Stimulated activated CD4-positive, alpha-beta T cell treated with anti-CD3 and anti-CD28 coated beads, Interleukin-2, amount 100 ng/mL, for 24 hours (primary cell): Measurements from ENCODE around the gene FYN.
A peak's percentile ranks its signal among the peaks of the same experiment; 100 is the strongest.

ENCODE experiments used
- DNase-seq, 2 donors: peaks; one replicate each; pipeline ENCODE4 v3.0.0-alpha.2; 2020

Gene FYN

DNA sequence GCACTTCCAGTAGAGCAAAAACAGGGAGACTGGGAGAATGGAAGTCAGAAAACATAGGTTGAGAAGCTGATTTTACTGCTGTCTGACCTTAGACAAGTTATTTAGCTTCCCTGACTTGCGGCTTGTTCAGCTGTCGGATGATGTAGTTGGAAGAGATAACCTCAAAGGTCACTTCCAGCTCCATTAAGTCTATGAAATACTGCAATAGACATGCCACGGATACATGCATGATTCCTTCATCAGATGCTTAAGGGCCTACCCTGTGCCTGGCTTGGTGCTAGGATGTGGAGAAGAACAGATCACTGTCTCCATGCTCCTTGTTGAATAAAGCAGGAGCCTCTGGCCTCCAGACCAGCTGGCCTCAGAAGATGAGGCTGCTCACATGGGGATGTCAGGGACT is 43.7 kb downstream of the FYN start:
- DNase-seq, result no peak

DNA sequence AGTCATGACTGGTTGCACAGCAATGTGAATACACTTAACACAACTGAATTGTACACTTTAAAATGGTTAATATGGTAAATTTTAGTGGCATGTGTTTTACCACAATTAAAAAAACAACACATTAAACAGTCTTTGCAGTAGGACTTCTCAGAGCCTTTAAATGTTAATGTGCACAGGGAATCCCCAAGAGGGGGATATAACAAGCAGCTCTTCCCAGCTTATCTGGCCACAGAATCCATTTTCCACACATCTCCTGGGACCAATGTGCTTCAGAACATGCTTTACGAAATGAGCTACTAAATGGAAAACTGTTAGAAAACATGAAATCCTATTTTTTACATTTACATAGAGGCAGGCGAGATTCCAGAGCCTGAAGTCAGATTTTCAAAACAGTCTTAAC is 44.4 kb downstream of the FYN start:
- DNase-seq, result no peak

GRCh38 chr6:111825439-111826086 is 47.7 kb downstream of the FYN start:
- DNase-seq, result no peak

DNA sequence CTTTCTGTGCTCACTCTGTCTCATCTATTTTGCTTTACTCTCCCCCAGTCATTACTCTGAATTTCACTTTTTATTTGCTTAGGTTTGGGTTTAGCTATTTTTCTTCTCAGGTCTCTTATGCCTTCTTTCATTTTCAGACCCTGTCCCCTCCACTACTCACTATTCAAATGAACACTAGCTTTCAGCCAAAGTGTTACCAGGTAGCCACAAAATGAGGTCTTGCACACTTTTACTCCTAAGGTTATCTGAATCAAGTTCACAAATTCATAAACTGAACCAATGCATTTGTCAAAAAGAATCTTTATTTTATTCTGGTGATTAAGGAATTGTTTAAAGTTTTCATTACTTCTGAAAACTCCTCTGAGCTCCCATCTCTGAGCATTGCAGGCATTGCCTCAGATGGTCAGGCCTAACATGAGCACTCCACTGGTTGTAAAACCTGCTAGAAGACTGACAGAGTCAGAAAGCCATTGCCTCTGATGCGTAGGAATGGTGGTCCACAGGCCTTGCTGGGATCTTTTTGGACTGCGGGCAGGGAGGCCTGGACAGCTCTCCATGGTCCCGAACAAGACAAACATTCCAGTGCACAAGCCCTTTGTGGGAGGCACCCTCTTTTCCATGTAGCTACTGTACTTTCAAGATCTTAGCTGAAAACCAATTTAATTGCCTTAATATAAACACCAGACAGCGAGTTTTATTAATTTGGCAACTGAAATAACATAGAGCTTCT is 48.5 kb downstream of the FYN start:
- DNase-seq, result no peak

- no peak for DNase-seq
These were observed 49.2 kb downstream of the FYN start for GRCh38 chr6:111823831-111824607.

- no peak for DNase-seq
These were observed 50.2 kb downstream of the FYN start for GRCh38 chr6:111823012-111823411.

DNA sequence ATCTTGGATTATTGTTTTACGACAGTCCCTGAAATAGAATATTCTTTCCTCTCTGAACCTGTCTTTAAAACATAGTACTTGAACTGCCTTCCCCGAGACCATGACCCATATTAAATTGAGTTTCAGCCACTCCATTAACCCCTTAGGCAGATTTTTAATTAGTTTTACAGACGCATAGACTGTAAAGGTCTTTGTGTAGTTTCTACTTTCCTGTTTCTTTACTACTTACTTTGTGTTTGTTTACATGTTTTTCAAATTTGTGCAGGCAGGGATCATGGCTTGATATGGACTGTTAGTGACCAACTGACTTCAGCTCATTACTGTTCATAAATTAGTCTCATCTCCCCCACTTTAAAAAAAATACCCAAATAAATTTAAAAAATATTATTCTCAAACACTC is 53.8 kb downstream of the FYN start:
- no peak for DNase-seq

DNA sequence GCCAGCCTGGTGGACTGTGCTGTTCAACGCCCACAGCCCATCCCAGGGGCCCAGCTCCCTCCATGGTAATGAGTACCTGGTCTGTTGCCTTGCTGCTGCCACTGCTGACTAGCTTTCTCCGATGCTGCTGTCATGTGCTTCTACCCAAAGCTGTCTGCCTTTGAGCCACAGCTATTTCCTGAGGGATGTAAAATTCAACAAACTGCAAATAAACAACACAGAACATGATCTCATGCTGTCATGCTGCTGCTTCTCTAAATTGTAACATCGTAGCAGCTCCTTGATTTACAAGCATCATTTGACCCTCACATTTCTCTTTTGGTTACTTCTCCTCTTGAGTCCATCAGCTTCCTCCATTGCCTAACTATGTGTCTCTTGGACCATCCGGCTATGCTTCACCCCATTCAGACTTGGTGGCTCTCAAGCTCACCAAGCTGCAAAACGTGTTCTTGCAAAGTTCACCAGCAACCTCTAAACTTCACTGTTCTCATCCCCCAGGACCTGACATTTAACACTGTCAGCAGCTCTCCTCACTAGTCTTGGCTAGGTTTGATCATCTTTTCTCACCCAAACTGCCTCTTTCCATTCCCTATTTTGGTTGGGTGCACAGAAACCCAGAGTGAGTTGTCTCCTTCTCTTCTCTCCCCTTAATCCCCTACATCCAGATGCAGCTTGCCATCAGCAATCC is 54.6 kb downstream of the FYN start:
- DNase-seq, result no peak

GRCh38 chr6:111817451-111818120 is 55.7 kb downstream of the FYN start:
- no peak for DNase-seq

DNA sequence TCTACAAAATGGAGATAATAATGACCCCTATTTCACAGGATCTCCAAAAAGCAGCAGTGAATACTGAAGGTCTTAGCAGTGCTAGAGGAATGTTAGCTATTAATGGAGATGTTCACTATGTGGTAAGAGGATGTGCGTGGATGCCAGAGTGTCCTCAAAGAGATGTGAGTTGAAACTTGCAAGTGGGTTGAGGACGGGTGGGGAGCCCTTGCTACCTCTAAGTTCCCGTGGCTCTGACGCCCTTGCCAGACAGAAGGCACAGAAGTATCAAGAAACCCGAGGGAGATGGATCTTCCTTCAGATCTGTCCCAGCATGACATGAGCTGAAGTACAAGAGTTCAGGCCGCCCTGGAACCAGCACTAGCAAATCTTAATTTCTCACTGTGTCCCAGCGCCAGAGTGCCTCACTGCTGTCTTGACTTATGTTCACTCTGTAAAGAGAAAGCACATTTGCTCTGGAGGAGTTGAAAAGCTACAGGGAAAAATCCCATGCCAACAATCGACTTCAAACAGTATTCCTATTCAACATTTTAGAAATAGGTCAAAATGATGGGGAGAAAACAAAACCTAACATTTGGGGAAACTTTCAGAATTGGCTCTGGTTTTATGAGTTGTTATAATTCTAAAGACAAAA is 59.5 kb downstream of the FYN start:
- DNase-seq, result no peak

- no peak for DNase-seq
These were observed 60.0 kb downstream of the FYN start for GRCh38 chr6:111813237-111813636.

GRCh38 chr6:111812060-111813038 is 60.9 kb downstream of the FYN start:
- DNase-seq, result no peak

GRCh38 chr6:111810294-111811131 is 62.7 kb downstream of the FYN start:
- DNase-seq, result peak in 1 of 2 donors; percentile 53

GRCh38 chr6:111809766-111810165 is 63.5 kb downstream of the FYN start:
- no peak for DNase-seq

DNA sequence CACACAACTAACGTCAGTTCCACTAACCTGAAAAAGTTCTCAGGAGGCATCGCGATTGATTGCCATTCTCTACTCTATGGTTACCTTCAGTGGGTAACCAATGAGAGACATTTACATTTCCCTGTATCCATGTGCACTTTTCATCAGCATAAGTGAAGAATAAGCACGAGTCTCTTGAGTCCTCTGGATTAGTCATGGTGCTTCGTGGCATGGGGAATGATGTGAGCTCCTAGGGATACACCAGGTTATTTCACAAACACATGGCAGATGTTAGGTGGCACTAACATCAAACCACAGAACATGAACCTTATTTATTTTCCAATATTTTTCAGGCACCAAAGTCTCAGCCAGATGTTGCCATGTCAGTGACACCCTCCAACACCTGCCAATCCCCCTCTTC is 64.0 kb downstream of the FYN start:
- no peak for DNase-seq

GRCh38 chr6:111808493-111808892 is 64.8 kb downstream of the FYN start:
- DNase-seq, result no peak

- no peak for DNase-seq
These were observed 66.4 kb downstream of the FYN start for GRCh38 chr6:111806561-111807497.

GRCh38 chr6:111806165-111806547 is 67.1 kb downstream of the FYN start:
- DNase-seq, result no peak
